Stimulated activated CD8-positive, alpha-beta memory T cell treated with anti-CD3 and anti-CD28 coated beads, Interleukin-15, amount 100 ng/mL, for 4 hours (primary cell): ENCODE data around the gene ZNF830.
A peak's percentile ranks its signal among the peaks of the same experiment; 100 is the strongest.
"Not testable (repeated sequence)": the region's sequence is repeated elsewhere in the genome, so short reads cannot be mapped to it uniquely, and the experiment has no call there.

Source experiments
- DNase-seq, 2 donors: peaks; one replicate each; pipeline ENCODE4 v3.0.0-alpha.2; 2020; ENCODE audit warnings: low read depth in 2 of 2

Gene ZNF830, protein sequence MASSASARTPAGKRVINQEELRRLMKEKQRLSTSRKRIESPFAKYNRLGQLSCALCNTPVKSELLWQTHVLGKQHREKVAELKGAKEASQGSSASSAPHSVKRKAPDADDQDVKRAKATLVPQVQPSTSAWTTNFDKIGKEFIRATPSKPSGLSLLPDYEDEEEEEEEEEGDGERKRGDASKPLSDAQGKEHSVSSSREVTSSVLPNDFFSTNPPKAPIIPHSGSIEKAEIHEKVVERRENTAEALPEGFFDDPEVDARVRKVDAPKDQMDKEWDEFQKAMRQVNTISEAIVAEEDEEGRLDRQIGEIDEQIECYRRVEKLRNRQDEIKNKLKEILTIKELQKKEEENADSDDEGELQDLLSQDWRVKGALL

GRCh38 chr17:34961093-34961911 is at the start of gene ZNF830, which contains the start of gene CCT6B:
TSS of gene ZNF830 (plus strand) at chr17:34961540. CDS start at chr17:34961567, 27 bp downstream.
TSS of gene CCT6B (minus strand) at chr17:34961460. CDS start at chr17:34961393, 67 bp downstream.
- peak; percentile 75 to 85 for DNase-seq

GRCh38 chr17:34913001-34913400 is 48.3 kb upstream of the ZNF830 start:
- no peak for DNase-seq

GRCh38 chr17:34916120-34916519 is 45.2 kb upstream of the ZNF830 start:
- no peak for DNase-seq

DNA sequence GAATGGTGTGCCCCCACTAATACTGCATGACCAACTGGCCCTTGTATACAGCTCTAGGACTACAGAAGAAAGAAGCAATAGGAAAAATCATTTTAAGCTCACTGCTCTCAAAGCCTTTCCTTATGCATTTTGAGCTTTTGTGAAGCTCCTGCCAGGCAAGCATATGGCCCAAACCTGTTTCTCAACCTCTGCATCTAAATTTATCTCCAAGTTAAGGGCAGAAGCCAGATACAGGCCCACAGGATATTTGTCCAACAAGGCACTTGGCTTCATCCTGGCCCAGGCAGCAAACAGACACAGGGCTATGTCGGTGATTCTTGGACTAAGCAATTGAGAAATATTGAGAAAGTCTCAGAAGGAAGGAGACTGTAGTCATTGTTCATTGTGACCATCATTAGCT is 44.0 kb upstream of the ZNF830 start:
- no peak for DNase-seq

DNA sequence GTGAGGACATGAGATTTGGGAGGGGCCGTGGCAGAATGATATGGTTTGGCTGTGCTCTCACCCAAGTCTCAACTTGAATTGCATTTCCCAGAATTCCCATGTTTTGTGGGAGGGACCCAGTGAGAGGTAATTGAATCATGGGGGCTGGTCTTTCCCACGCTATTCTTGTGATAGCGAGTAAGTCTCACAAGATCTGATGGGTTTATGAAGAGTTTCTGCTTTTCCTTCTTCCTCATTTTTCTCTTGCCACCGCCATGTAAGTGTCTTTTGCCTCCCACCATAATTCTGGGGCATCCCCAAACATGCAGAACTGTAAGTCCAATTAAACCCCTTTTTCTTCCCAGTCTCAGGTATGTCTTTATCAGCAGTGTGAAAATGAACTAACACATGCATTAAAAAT is 40.7 kb upstream of the ZNF830 start:
- no peak for DNase-seq

DNA sequence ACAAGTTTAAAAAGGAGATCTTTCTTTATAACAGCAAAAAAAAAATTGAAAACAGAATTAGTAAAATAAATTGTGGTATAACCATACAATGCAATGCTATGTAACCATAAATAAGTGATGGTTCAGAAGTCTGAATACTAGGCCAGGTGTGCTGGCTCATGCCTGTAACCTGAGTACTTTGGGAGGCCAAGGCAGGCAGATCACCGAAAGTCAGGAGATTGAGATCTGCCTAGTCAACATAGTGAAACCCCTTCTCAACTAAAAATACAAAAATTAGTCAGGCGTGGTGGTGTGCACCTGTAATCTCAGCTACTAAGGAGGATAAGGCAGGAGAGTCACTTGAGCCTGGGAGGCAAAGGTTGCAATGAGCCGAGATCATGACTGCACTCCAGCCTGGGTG is 34.7 kb upstream of the ZNF830 start:
- DNase-seq, result no peak

GRCh38 chr17:34930283-34930682 is 31.1 kb upstream of the ZNF830 start:
- DNase-seq, result no peak

DNA sequence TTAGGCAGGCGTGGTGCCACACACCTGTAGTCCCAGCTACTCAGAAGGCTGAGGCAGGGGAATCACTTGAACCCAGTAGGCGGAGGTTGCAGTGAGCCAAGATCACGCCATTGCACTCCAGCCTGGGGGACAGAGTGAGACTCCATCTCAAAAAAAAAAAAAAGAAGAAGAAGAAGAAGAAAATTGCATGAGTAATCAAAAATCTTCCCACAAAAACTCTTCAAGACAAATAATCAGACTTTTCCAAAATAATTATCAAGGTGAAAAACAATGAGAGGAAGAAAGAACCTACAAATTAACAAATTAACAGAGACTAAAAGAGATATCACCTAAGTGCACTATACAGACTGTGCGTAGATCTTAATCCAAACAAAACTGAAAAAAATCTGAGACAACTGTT is 10.6 kb upstream of the ZNF830 start:
- DNase-seq, result not testable (repeated sequence)

DNA sequence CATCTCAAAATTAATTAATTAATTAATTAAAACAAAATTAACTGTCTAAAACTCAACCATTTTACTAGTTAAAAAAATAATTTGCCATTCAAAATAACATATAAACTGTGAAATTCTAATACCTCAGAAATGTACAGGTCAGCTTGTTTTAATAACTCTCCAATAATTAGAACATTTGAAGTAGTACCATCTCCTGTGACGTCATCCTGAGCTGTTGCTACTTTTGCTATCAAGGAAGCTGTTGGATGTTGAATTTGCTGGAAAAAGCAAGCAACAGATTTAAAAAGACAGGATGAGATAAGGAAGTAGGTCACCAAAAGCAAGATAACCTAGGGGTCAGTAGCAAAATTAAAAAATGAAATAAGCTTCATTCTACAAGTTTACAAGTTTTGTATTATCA is 2.9 kb upstream of the ZNF830 start:
- DNase-seq, result no peak

DNA sequence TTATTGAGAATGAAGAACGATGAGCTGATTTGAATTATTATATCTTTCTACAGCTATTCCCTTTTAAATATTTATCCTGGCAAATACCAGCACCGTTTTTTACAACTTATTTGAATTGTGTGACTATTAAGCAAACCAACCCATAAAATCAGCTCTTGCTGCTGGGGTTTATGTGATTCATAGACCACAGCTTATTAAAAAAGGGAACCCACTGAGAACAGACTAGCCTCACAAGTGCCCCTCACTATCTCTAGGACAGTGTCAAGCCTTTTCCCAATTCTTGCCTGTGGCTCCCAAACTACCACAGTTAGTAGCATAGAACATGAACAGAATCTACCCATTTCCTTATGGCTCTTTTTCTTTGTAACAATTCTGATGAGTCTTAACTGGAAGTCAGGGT is 12.8 kb downstream of the ZNF830 start:
- DNase-seq, result no peak

DNA sequence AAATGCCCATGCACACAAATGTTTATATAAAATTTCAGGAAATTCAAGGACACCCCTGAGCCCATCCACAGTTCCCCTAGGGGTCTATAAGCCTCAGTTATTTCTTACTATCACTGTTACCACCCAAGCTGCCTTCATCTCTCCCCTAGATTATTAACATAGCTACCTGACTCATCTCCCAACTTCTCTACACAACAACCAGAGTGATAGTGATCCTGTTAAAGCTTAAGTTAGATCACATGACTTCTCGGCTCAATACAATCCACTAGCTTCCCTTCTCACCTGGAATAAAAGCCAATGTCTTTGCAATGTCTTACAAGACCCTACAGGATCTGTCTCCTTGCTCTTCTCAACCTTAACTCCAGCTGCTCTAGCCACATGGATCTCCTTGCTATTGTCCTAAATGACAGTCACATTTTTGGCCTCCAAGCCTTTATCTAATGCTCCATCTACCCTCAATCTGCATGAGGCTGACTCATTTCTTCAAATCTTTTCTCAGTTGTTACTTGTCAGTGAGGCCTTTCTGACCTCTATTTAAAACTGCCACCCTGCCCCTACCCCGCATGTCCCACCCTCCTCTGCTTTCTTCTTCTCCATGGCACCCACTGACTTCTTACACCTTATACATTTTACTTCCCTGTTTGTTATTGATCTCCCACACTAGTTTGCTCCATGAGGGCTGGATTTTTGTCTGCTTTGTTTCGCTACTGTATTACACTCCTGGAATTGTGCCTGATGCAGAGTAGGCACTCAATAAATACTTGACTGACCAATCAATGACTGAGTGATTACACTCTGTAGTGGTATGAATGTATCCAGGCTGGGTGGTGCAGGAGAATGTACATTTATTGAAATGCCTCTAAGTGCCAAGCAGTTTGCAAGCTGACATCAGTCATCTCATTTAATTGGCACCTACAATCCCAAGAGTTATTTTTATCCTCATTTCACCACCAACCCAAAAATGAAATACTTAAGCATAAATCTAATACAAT is 13.8 kb downstream of the ZNF830 start:
- no peak for DNase-seq

DNA sequence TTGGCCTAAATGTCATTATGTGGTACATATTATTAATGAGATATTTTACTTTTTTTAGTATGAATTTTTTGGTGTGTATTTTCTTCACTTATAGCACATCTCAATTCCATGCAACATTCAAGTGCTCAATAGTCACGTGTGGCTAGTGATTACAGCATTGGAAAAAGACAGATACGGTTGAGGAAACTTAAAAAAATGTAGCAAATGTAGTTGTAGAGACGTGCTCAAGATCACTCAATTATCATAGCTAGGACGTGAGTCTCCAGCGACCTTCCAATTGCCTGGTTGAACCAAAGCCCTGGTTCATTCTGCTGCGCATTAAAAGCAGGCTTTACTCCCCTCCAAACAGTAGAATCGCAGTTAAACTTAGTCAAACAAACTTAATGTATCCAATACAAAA is 17.8 kb downstream of the ZNF830 start:
- no peak for DNase-seq

DNA sequence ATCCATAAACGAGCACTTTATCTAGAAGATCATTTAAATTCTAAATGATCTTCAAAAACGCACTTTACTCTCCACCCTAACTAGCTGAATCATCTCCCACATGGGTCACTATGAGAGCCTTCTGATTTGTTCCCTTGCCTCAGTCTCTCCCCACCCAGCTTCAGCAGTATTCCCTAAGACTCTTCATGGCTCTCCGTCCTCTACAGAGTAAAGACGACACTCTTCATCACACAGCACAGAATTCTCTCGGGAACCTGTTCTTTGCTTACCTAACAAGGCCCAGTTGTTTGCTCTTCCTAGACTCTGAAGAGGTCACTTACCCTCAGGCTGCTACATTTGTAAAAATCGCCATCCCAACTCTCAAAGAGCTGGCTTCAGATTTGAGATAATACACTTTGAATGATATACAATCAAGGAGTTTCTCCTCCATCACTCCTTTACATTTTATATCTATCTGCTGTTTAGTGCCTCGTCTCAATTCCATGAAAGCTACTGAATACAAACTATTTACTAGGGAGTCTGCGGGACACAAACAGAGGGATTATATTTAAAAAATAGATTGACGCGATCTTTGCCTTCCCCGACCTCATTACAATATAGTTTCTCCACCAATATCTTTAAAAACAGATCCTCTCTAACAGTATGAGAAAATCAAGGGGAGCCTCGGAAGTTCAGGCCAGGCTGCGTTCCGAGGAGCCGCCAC is 18.5 kb downstream of the ZNF830 start:
- no peak for DNase-seq

GRCh38 chr17:34980353-34980680 is 19.0 kb downstream of the ZNF830 start, which contains the start of gene LIG3:
TSS of gene LIG3 (plus strand) at chr17:34980512. CDS start at chr17:34983006, 2,494 bp downstream.
- DNase-seq, result peak; percentile 90 to 91

GRCh38 chr17:34980681-34981537 is 19.6 kb downstream of the ZNF830 start:
- peak; percentile 67 to 81 for DNase-seq

- DNase-seq, result no peak
These were observed 20.4 kb downstream of the ZNF830 start for GRCh38 chr17:34981538-34982241.

DNA sequence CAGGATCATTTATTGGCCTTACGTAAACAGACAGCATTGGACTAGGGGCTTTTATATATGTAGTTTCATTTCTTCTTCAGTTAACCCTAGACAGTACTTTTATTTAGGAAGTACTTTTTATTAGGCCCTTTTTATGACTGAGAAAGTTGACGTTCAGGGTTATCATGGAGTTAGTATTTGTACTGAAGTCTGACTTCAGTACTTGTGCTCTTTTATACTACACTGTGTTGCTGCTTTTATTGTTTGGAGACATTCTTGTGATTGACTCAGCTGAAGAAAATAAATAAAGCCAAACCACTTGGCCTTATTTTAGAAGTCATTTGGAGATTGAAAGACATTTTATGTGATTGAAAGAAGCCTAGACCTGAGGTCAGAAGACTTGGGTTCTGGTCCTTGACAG is 25.9 kb downstream of the ZNF830 start:
- no peak for DNase-seq

GRCh38 chr17:34988644-34989043 is 27.3 kb downstream of the ZNF830 start:
- no peak for DNase-seq

- DNase-seq, result no peak
These were observed 28.1 kb downstream of the ZNF830 start for GRCh38 chr17:34989473-34989872.
